Measurements from ENCODE around the gene GSN. TPM values are rescaled to one million over a fixed set of nuclear protein-coding genes. Genes with fewer than 3 reads are reported as not detected.
"Not testable (repeated sequence)": the region's sequence is repeated elsewhere in the genome, so short reads cannot be mapped to it uniquely, and the experiment has no call there.

GSN gene
- total RNA-seq, 1 donor from 2014 or later = 2.9 TPM

DNA sequence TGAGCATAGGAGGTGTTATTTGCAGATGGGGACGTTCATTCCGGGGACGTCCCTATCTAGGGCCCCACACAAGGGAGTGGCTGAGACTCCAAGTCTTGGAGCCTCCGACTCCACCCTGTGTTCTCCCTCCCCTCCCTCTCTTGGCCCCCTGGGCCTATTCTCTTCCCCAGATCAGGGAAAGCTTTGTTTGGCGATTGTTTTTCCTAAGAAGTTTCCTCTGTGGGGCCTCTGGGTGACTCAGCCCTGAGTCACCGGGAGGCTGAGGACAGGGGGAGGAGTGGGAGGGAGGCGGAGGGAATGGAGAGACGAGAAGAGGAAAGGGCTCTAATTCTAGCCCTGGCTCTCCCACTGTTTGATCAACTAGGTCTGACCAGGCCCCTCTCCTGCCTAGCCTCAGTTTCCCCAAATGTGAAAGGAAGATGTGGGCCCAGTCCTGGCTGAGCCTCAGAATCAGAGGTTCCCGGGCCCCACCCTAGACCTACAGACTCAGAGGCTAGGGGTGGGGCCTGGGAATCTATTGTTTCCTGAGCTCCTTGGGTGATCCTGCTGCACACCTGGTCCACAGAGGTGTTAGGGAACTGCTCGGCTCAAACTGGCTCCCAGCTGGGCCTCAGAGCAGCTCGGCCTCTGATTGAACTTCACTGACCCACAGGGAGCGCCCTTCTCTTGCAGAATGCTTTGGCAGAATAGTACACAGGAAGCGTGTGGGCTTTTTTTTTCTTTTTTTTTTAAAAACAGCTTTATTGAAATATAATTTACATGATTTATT, 19.2 kb downstream of the GSN start:
- intact Hi-C loops (cut with micrococcal nuclease) = no loop called here

DNA sequence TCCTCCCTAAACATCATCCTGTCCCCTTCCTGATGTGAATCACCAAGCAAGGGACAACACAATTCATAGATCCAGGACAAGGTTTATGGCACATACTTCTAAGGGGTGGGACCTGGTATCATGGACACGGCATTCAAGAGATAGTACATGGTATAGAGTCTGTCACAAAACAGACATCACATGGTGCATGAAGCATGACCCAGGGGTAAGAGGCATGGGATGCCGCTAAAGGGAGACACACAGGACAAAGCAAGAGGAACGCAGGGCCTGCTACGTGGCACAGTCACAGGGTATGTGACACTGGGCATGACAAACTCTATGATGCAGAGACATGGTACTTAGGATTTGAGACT, 20.7 kb downstream of the GSN start:
- intact Hi-C loops (cut with micrococcal nuclease) = no loop called here

DNA sequence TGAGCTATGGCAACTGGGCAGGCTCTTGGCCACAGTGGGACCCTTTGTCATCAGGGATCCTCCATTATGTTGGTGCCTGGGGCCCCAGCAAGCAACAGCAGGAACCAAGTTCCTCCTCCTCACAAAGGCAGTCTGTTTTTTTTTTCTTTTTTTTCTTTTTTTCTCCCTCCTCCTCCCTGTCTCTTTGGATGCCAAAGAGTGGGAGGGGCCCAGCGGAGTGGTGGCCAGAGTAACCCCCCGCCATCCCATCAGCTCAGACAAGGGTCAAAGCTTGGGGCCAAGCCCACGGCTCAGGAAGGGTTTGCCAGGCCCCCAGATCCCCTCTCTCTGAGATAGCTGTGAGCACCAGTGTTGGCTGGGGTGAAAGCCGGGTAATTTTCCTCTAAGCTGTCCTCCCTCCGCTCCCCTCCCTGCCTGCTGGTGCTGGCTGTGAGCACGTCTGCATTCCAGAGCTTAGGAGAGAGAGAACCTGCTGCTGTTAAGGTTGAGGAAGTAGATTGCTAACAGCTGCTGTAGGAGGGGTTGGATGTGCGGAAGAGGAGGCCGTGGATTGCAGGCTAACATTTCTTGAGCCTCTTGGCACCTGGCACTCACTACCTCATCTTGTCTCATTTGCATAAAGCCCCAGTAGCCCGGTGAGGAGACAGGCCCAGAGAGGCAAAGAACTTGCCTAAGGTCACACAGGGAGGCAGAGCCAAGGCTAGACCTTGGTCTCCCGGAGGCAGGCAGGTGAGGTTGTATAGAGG, 21.2 kb downstream of the GSN start:
- intact Hi-C loops (cut with micrococcal nuclease) = no loop called here

DNA sequence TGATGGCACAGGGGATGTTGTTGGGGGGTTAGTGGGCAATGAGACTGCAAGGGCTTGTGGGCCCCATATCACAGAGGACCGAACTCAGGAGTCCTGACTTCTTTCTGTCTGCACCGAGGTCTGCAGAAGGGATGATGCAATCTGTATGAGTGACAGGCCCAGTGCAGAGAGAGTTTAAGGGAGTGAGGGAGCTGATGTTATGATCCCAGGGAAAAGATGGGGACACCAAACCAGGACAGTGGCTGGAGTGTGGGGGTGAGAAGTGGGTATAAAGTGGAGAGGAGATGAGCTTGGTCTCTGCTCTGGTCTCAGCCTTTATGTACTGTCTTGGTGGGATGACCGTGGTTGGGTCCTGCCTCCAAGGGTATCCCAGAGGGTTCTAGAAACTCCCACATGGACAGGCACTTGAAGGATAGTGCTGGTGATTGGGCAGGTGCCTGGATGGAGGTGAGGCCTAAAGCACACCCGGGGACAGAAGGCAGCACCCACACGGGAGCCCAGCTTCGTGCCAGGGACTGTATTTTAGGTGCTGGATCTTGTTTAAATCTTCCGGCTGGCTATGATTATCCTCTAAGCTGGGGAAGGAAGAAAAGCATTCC, 21.9 kb downstream of the GSN start:
- intact Hi-C loops (cut with micrococcal nuclease) = no loop called here

DNA sequence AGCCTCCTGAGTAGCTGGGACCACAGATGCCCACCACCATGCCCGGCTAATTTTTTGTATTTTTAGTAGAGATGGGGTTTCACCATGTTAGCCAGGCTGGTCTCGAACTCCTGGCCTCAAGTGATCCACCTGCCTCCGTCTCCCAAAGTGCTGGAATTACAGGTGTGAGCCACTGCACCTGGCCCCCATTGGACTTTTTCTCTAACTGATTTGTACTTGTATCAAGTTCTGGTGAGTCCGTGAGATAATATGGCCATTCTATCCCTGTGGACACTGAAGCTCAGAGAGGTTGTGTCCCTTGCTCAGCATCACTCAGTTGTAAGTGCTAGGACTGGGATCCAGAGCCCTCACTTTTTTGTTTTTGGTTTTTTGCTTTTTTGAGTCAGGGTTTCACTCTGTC, 23.6 kb downstream of the GSN start:
- intact Hi-C loops (cut with micrococcal nuclease) = not testable (repeated sequence)

DNA sequence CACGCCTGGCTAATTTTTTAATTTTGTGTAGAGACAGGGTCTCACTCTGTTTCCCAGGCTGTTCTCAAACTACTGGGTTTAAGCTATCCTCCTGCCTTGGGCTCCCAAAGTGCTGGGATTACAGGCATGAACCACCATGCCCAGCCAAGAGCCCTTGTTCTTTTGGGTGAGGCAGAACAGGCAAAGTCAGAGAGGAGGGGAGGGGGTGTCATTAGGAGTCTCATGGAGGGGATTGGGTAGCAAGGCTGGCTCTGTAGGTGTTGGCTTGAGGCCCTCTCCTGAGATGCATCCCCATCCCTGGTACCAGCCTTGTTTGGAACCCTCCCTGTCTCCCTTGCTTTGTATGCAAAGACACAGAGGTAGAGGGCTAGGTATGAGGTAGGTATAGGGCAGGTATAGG, 24.1 kb downstream of the GSN start:
- intact Hi-C loops (cut with micrococcal nuclease) = no loop called here

DNA sequence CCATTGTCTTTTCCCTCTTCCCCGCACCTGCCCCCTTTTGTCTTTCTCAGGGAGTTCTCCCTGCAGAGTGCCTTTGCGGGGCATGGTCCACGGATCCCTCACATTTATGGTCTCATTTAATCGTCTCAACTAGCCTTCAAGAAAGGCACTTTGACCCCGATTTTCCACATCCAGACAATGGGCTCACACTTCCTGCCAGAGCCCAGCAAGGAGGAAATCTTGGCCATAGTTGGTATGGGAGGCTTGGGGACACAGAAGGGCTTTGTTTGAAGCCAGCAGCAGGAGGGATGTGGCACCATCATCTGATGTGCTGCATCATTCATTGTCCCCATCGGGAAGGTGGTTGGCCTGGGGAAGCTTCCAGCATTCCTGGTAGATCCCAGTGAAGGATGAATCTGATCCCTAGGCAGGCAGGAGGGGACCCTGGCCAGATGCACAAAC, 24.9 kb downstream of the GSN start:
- intact Hi-C loops (cut with micrococcal nuclease) = no loop called here

DNA sequence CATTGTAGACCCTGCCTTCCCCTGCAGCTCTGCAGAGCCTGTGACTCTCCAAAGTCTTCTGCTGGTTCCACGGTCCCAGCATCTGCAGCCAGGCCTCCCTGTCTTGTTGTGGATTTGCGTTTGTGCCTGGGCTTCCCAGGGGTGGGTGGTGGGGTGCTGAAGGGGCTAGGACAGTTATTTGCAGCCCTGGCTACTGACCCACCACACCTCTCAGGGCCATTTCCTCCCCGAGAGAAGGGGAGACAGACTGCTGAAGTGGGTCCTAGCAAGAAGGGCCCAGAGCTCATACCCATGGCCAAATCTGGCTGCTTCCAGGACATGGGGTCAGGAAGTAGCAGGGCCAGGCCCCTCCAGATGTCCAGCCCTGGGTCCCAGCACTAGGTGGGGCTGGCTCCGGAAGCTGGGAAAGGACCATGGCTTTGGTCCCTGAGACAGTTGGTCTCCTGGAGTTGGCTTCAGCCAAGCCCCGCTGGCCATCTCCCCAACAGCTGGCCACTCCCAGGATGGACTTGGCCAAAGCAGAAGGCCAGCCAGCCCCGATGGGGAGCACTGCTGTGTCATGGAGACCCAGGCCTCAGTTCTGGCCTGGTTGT, 26.3 kb downstream of the GSN start:
- intact Hi-C loops (cut with micrococcal nuclease) = no loop called here

DNA sequence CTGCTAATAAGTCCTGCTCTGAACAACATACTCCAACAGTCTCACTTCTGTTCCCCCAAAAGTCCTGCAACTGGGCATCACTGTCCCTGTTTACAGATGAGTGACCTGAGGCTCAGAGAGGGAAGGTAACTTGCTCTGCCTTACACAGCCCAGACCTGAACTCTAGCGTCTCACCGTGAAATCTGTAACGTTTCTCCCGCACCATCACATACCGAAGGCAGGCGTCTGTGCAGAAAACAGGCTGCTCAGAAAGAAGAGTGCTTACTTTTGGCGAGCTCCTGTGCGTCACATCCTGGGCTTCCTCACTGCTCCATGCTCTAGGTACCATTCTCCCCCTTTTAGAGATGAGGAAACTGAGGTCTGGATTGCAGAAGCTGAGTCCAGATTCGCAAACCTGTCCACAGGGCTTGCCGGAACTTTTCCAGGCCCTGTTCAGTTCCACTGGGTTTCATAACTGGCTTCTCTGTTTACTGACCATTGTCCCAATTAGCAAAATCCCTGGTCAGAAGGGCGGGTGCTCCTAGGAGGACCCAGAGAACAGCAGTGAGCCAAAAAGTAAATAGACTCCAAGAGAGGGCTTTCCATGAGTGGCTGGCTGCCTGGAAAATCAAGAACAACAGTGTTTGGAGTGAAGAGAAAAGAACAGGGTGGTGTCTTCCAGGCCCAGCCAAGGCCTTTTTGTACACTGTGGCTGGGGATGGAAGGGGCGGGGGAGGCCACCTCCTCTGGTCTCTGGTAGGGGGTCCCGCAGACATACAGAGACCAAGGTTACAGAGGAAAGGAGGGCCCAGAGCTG, 27.1 kb downstream of the GSN start:
- intact Hi-C loops (cut with micrococcal nuclease) = loop anchor here (5.0 kb wide), 1 partner anchor 83 kb away; no protein-coding TSS in a partner anchor

DNA sequence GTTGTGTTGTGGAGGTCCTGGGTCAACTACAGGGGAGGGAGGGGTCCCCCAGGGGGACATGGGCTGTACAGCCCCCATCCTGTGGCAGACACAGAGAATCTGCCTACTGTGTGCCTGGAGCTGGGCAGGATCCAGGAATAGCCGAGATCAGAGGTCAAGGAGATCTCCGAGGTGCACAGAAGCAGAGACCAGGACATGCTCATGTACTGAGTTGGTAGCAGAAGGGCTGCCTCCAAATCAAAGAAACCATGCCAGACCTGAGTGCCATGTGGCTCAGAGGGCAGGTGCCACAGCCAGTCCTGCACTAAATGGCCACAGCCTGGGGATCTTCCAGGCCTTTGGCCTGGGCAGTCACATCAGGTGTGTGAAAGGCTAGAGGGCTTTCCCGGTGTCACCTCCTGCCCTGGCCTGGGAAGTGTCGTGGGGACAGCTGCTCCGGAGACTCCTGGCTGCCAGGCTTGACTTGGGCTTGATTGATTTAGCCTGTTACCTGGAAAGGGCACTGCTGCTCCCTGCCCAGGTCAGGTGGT, 27.8 kb downstream of the GSN start:
- intact Hi-C loops (cut with micrococcal nuclease) = loop anchor here (5.0 kb wide), 1 partner anchor 83 kb away; no protein-coding TSS in a partner anchor

DNA sequence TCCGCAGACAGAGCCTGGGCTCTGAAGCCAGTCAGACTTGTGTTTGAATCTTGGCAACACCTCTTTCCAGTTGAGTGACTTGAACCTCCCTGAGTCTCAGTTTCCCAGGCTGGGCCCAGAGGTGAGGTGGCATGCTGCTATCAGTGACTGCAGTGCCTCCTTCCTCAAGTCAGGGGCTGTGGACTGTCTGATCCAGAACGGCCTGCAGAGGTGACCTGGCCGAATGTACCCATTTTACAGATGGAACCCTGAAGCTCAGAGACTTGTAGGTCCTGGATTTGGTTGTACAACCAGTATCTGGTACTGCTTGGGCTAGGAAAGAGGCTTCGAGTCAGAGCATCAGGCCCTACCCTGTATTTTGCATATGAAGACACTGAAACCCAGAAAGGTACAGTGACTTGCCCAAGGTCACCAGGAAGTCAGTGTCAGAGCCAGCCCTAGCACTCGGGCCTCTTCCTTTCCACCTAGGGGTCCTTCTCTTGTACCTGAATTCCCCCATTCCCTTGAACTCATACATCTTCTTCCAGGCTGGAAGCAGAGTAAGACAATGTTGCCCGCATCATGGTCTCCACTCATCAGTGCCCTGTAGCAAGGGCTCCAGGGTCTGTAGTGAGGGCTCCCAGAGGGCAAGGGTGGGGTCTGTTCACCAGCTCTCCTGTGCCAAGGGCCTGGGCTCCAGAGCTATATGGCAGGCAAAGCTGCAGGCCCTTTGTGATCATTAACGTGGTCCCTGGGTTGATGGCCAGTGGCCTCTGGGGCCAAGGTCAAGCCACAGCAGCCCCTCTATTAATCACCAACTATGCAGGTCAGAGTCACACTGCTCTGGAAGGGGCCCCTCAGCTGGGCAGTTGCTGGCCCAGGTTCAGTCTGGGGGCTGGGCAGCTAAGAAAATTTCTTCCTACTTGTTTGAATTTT, 28.5 kb downstream of the GSN start:
- intact Hi-C loops (cut with micrococcal nuclease) = loop anchor here (5.0 kb wide), 1 partner anchor 84 kb away; no protein-coding TSS in a partner anchor

DNA sequence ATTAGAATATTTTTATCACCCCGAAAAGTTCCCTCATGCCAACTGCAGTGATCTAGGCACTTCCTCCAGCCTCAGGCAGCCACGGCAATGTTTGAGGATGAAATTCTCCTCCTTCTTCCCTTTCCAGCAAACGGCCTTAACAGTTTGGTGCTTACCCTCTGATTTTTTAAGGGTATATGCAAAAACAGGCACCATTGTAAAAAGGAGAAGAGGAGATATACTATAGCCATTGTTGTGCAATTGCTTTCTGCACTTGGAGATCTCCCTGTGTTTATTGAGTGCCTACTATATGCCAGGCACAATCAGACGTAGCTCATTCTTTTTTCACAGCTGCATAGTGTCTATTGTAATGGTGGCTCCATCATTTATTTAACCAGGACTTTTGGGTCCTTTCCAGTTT, 29.4 kb downstream of the GSN start:
- intact Hi-C loops (cut with micrococcal nuclease) = loop anchor here (5.0 kb wide), 1 partner anchor 85 kb away; no protein-coding TSS in a partner anchor

DNA sequence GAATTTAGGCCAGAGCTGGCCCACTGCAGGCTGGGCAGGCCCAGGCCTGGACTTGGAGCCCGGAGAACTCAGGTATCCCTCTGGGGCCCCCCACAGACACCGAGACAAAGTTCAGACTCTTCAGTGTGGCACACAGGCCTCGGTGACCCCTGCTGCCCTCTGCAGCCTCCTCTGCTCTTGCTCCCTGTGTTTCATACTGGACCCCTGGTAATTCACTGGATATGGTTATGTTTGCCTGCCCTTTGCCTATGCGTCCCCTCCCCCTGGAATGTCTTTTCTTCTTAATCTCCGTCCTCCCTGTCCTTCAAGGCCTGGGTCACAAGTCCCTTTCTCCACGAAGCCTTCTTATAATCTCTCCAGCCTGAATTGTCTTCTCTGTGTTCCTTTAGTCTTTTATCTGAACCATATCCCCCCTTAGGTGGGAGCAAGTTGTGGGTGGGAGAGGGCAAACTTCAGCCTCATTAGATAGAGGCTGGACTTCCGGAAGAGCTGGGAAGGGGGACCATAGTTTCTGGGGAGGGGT, 30.1 kb downstream of the GSN start:
- intact Hi-C loops (cut with micrococcal nuclease) = loop anchor here (5.0 kb wide), 1 partner anchor 86 kb away; no protein-coding TSS in a partner anchor

DNA sequence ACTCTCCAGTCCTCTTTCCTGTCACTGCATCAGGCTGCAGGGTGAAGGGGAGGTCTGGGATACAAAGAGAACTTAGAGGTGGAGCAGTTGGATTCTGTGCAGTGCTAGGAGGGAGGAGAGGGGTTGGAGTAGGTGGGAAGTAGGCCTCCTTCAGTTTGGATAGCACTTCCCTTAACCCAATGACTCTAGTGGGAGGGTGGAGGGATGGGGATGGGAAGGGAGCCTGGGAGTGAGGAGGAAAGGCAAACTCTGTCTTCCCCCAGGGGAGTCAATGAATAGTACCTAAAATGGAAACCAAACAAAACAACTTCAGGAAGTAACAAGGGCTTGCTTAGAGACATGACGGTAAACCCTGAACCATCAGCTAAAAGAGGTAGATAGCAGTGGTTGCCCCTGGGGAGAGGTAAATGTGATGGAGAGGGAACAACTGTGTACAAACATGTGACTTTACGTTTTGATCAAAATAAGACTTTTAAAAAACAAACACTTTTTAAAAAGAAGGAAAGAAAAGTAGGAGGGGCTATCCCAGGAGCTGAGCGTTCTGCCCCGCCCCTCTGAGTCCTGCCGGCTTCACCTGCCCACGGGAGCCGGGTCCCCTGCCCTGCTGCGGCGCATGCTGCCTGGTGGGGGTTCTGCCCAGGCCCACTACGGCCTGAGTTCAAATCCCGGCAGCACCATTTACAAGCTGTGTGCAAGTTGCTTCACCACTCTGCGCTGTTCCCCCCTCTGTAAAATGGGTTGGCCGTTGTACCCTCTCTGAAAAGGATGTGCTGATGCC, 30.9 kb downstream of the GSN start:
- intact Hi-C loops (cut with micrococcal nuclease) = loop anchor here (5.0 kb wide), 1 partner anchor 87 kb away; no protein-coding TSS in a partner anchor

DNA sequence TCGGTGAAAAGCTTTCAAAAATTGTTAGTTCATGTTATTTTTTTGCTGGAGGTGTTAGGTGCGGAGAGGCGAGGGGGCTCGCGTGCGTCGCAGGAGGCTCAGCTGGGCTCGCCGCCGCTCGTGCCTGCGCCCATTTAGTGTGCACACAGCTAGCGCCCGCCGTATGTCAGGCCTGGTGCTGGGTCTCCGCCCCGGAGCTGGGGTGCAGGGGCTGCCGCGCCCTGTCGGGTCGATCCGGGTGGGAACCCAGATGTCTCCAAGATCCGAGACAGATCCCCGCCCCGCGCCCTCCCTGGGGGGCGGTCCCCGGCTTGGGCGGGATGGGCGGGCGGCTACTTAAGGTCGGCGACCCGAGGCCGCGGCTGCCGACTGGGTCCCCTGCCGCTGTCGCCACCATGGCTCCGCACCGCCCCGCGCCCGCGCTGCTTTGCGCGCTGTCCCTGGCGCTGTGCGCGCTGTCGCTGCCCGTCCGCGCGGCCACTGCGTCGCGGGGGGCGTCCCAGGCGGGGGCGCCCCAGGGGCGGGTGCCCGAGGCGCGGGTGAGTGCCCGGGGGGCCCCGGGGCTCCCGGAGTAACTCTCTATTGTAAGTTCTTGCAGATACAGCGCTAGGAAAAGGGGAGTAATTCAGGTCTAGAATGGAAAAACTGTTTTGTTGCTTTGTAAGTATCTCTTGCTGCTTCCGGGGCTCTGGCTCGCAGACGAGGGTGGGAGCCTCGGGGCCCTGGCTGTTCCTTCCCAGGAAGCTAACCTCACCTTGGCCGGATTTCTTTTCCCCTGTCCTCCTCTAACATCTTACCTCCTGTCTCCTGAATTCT, 31.7 kb downstream of the GSN start:
- intact Hi-C loops (cut with micrococcal nuclease) = loop anchor here (5.0 kb wide), 1 partner anchor 87 kb away; no protein-coding TSS in a partner anchor

DNA sequence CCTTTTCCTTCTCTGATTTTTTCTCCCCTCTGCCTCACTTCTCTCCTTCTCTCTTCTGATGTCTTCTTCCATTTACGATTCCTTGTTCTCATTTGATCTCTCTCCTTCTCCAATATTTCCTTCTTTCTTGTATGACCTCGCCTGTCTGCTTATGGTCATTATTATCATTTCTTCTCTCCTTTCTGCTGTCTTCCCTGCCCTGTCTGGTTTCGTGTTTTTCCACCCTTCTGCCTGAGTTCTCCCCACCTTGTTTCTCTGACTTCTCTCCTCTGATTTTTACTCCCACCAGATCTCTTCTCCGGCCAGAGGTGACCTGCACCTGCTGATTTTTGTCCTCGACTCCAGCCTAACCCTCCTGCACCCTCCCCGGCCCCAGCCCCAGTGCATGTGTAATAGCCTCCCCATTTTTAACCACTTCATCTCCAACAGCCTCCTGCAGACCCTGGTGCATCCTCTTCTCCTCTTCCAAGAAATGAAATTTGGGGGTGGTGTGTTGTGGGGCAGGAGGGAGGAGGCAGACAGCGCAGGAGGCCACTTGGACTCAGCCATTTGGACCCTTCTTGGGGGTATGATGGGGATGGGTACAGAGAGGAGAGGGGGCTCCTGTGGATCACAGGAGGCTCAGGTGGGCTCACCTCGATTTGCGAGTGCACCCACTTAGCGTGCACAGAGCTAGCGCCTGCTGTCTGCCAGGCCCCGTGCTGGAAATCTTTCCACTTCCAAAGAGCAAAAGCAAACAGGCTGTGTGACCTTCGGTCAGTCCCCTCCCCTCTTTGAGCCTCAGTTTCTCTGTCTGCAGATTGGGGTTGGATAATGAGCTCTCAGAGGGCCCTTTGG, 32.5 kb downstream of the GSN start:
- intact Hi-C loops (cut with micrococcal nuclease) = no loop called here

DNA sequence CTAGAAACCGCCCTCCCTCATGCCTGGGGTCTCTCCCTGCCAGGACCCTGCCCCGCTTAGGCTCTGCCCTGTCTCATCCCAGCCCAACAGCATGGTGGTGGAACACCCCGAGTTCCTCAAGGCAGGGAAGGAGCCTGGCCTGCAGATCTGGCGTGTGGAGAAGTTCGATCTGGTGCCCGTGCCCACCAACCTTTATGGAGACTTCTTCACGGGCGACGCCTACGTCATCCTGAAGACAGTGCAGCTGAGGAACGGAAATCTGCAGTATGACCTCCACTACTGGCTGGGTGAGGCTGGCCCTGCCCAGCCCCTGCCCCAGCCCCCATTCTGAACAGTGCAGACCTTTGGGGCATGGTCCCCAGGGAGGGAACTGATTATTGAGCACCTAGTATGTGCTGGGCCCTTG, 33.9 kb downstream of the GSN start:
- intact Hi-C loops (cut with micrococcal nuclease) = no loop called here

Measured in T-helper 1 cell treated with Interleukin-12 subunit alpha and Interleukin-12 subunit beta and Interleukin-4 antibody, amounts not matched to agents 30 ng/mL and 1 ng/mL, for 36 hours (primary cell).